ENCODE measurements around the gene ADAM12.

Gene ADAM12

GRCh38 chr10:126422567-126422966, 34.3 kb upstream of the ADAM12 start:
- no peak for DNase-seq (ENCODE audit: low read depth)
- no peak overlapping the region for H3K4me3 ChIP-seq (ENCODE audit: low read depth, low read length)
- no peak for TF ChIP-seq CTCF (IDR thresholded peaks at IDR 0.05; ENCODE audit: control insufficient read depth, extremely low read depth, insufficient read depth)

- no peak for TF ChIP-seq CTCF (IDR thresholded peaks at IDR 0.05; ENCODE audit: control insufficient read depth, extremely low read depth, insufficient read depth)
- no peak overlapping the region for H3K4me3 ChIP-seq (ENCODE audit: low read depth, low read length)
- no peak for DNase-seq (ENCODE audit: low read depth)
Observed at GRCh38 chr10:126421756-126422256, 33.5 kb upstream of the ADAM12 start.

GRCh38 chr10:126420567-126421300, 32.5 kb upstream of the ADAM12 start:
- TF ChIP-seq CTCF (IDR thresholded peaks at IDR 0.05; ENCODE audit: control insufficient read depth, extremely low read depth, insufficient read depth), result no peak
- no peak for DNase-seq (ENCODE audit: low read depth)
- H3K4me3 ChIP-seq (ENCODE audit: low read depth, low read length), result no peak overlapping the region

- TF ChIP-seq CTCF (IDR thresholded peaks at IDR 0.05; ENCODE audit: control insufficient read depth, extremely low read depth, insufficient read depth), result no peak
- no peak overlapping the region for H3K4me3 ChIP-seq (ENCODE audit: low read depth, low read length)
- DNase-seq (ENCODE audit: low read depth), result no peak
Observed at GRCh38 chr10:126417220-126417825, 29.0 kb upstream of the ADAM12 start.

- no peak for TF ChIP-seq CTCF (IDR thresholded peaks at IDR 0.05; ENCODE audit: control insufficient read depth, extremely low read depth, insufficient read depth)
- H3K4me3 ChIP-seq (ENCODE audit: low read depth, low read length), result no peak overlapping the region
- no peak for DNase-seq (ENCODE audit: low read depth)
Observed at GRCh38 chr10:126409821-126410220, 21.5 kb upstream of the ADAM12 start.

GRCh38 chr10:126408953-126409641, 20.8 kb upstream of the ADAM12 start:
- TF ChIP-seq CTCF (IDR thresholded peaks at IDR 0.05; ENCODE audit: control insufficient read depth, extremely low read depth, insufficient read depth), result no peak
- DNase-seq (ENCODE audit: low read depth), result no peak
- no peak overlapping the region for H3K4me3 ChIP-seq (ENCODE audit: low read depth, low read length)

Data from LNCaP clone FGC (cell line).